ENCODE results near the gene HNRNPA2B1. TPM values are rescaled to one million over a fixed set of nuclear protein-coding genes. Genes with fewer than 3 reads are reported as not detected.
"Not testable (repeated sequence)": the region's sequence is repeated elsewhere in the genome, so short reads cannot be mapped to it uniquely, and the experiment has no call there.

The HNRNPA2B1 gene
- total and polyA plus RNA-seq, 2 of the 4 experiments (the other 2 are of a cell fraction) = 49.3 to 515 TPM

GRCh38 chr7:26176696-26177095 lies 23.9 kb downstream of the HNRNPA2B1 start:
- H2BK5ac ChIP-seq (ENCODE audit: low read depth, low read length, poor library complexity, severe bottlenecking); CTCF ChIA-PET; H4K8ac ChIP-seq (ENCODE audit: low read depth in 2 of 2, low read length in 2 of 2); H3K56ac ChIP-seq (ENCODE audit: extremely low read depth, insufficient read depth, low read length); H3K4ac ChIP-seq (ENCODE audit: low read depth, low read length); H2BK15ac ChIP-seq (ENCODE audit: low read depth, low read length); H3K27me3 ChIP-seq (ENCODE audit: control insufficient read depth, insufficient read depth, low read length); H2BK20ac ChIP-seq (ENCODE audit: low read depth, low read length); H4K5ac ChIP-seq (ENCODE audit: low read depth, low read length); POLR2A ChIA-PET (ENCODE audit: unreplicated experiment); dilution Hi-C loops (cut with HindIII; ENCODE audit: low sequenced_read_pairs, unreplicated experiment); intact Hi-C loops (cut with micrococcal nuclease); H3K14ac ChIP-seq (replicated peaks; ENCODE audit: low read depth, low read length); H3K36me3 ChIP-seq (ENCODE audit: control insufficient read depth, insufficient read depth, low read length); H3K27ac ChIP-seq (ENCODE audit: insufficient read depth, low read length); ATAC-seq (ENCODE audit: low read depth); H3K23ac ChIP-seq (ENCODE audit: low read depth, low read length); H4K91ac ChIP-seq (ENCODE audit: insufficient read depth, low read depth, low read length); H4K20me1 ChIP-seq (ENCODE audit: insufficient read depth, low read length); H3K4me1 ChIP-seq (ENCODE audit: control insufficient read depth, insufficient read depth, low read length); H3K4me3 ChIP-seq (ENCODE audit: insufficient read depth, low read depth, low read length); DNase-seq; in situ Hi-C loops (cut with MboI; ENCODE audit: low sequenced_read_pairs); H2AK9ac ChIP-seq (replicated peaks; ENCODE audit: low read depth, low read length, poor library complexity); H3K4me2 ChIP-seq (ENCODE audit: low read depth, low read length); H3K79me1 ChIP-seq (ENCODE audit: low read depth in 1 of 2, low read length in 2 of 2); H3K9me3 ChIP-seq (ENCODE audit: control insufficient read depth, insufficient read depth, low read length); H3K9me1 ChIP-seq (ENCODE audit: insufficient read depth, low read length); H2AK5ac ChIP-seq (ENCODE audit: low read depth, low read length); H3K9ac ChIP-seq (ENCODE audit: low read depth, low read length); H3K18ac ChIP-seq (ENCODE audit: low read depth, low read length); BruUV-seq (replicated peaks); H2AFZ ChIP-seq (replicated peaks; ENCODE audit: low read length, poor library complexity); H2BK120ac ChIP-seq (ENCODE audit: low read depth, low read length): not testable (repeated sequence)
- no CpG with 5 or more reads among the region's 26 CpGs for WGBS, 2 experiments (ENCODE audit: extremely low coverage in 2 of 2, insufficient read length in 1 of 2)

DNA sequence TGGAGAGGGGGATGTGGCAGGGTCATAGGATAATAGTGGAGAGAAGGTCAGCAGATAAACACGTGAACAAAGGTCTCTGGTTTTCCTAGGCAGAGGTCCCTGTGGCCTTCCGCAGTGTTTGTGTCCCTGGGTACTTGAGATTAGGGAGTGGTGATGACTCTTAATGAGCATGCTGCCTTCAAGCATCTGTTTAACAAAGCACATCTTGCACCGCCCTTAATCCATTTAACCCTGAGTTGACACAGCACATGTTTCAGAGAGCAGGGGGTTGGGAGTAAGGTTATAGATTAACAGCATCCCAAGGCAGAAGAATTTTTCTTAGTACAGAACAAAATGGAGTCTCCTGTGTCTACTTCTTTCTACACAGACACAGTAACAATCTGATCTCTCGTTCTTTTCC lies 24.6 kb downstream of the HNRNPA2B1 start:
- H3K4me2 ChIP-seq (ENCODE audit: low read depth, low read length); H4K91ac ChIP-seq (ENCODE audit: insufficient read depth, low read depth, low read length); BruUV-seq (replicated peaks); H2BK5ac ChIP-seq (ENCODE audit: low read depth, low read length, poor library complexity, severe bottlenecking); H3K36me3 ChIP-seq (ENCODE audit: control insufficient read depth, insufficient read depth, low read length); POLR2A ChIA-PET (ENCODE audit: unreplicated experiment); H4K5ac ChIP-seq (ENCODE audit: low read depth, low read length); H2BK120ac ChIP-seq (ENCODE audit: low read depth, low read length); H3K4me3 ChIP-seq (ENCODE audit: insufficient read depth, low read depth, low read length); H3K18ac ChIP-seq (ENCODE audit: low read depth, low read length); H3K14ac ChIP-seq (replicated peaks; ENCODE audit: low read depth, low read length); H3K4me1 ChIP-seq (ENCODE audit: control insufficient read depth, insufficient read depth, low read length); H3K56ac ChIP-seq (ENCODE audit: extremely low read depth, insufficient read depth, low read length); H3K9me1 ChIP-seq (ENCODE audit: insufficient read depth, low read length); H3K4ac ChIP-seq (ENCODE audit: low read depth, low read length); ATAC-seq (ENCODE audit: low read depth); H2AK9ac ChIP-seq (replicated peaks; ENCODE audit: low read depth, low read length, poor library complexity); CTCF ChIA-PET; DNase-seq; dilution Hi-C loops (cut with HindIII; ENCODE audit: low sequenced_read_pairs, unreplicated experiment); H2AK5ac ChIP-seq (ENCODE audit: low read depth, low read length); H3K23ac ChIP-seq (ENCODE audit: low read depth, low read length); H3K9ac ChIP-seq (ENCODE audit: low read depth, low read length); H2AFZ ChIP-seq (replicated peaks; ENCODE audit: low read length, poor library complexity); H4K8ac ChIP-seq (ENCODE audit: low read depth in 2 of 2, low read length in 2 of 2); H3K27ac ChIP-seq (ENCODE audit: insufficient read depth, low read length); in situ Hi-C loops (cut with MboI; ENCODE audit: low sequenced_read_pairs); H3K79me1 ChIP-seq (ENCODE audit: low read depth in 1 of 2, low read length in 2 of 2); H2BK20ac ChIP-seq (ENCODE audit: low read depth, low read length); H2BK15ac ChIP-seq (ENCODE audit: low read depth, low read length); H3K9me3 ChIP-seq (ENCODE audit: control insufficient read depth, insufficient read depth, low read length); H3K27me3 ChIP-seq (ENCODE audit: control insufficient read depth, insufficient read depth, low read length); intact Hi-C loops (cut with micrococcal nuclease); H4K20me1 ChIP-seq (ENCODE audit: insufficient read depth, low read length): not testable (repeated sequence)
- WGBS, 2 experiments (ENCODE audit: extremely low coverage in 2 of 2, insufficient read length in 1 of 2) = no CpG with 5 or more reads among the region's 4 CpGs

Measured in IMR-90 (cell line).